Gastrocnemius medialis (tissue), 4 donors: ENCODE results near the gene PARD3B.

Experiments used
- POLR2A ChIP-seq, 2 donors: fragments of 450-650 bp; IDR thresholded peaks; one replicate each; pipeline ENCODE4 v1.6.1; 2017; ENCODE audit warnings: antibody characterized with exemption in 2 of 2, mild to moderate bottlenecking in 2 of 2, moderate library complexity in 2 of 2
- TF ChIP-seq, protein P1 (sequence below), 5 experiments: fragments of 450-650 bp in 3 of 5; fragments of 200-600 bp in 2 of 5; sonication (generic) in 2 of 5; IDR thresholded peaks in 4 of 5; conservative IDR thresholded peaks in 1 of 5; 1 replicate in 4 of 5; 2 replicates in 1 of 5; pipeline ENCODE4 v1.5.1; 2016 to 2019; ENCODE audit warnings: antibody characterized with exemption in 5 of 5, mild to moderate bottlenecking in 3 of 5, moderate library complexity in 3 of 5

DNA sequence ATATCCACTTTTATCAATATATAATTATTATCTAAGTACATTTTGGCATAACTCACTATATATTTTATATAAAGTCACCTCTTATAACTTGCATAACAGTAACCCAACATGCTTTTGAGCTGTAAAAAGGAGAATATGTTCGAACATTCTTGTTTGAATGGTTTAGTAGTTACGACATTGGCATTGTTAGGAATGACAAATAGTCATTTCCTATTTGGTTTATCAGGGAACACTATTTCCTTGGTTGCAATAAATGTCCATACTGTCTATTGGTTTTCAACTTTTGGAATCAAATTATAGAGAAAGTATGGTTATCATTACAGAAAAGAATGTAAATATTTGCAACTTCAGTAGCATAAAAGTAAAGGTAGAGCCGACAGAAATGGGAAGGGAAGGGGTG is 124.1 kb downstream of the PARD3B start:
- TF ChIP-seq, protein P1, sequence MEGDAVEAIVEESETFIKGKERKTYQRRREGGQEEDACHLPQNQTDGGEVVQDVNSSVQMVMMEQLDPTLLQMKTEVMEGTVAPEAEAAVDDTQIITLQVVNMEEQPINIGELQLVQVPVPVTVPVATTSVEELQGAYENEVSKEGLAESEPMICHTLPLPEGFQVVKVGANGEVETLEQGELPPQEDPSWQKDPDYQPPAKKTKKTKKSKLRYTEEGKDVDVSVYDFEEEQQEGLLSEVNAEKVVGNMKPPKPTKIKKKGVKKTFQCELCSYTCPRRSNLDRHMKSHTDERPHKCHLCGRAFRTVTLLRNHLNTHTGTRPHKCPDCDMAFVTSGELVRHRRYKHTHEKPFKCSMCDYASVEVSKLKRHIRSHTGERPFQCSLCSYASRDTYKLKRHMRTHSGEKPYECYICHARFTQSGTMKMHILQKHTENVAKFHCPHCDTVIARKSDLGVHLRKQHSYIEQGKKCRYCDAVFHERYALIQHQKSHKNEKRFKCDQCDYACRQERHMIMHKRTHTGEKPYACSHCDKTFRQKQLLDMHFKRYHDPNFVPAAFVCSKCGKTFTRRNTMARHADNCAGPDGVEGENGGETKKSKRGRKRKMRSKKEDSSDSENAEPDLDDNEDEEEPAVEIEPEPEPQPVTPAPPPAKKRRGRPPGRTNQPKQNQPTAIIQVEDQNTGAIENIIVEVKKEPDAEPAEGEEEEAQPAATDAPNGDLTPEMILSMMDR (IDR thresholded peaks at IDR 0.05 in 4 of 5, conservative IDR thresholded peaks at IDR 0.05 in 1 of 5) = no peak
- no peak for TF ChIP-seq POLR2A (IDR thresholded peaks at IDR 0.05)
